GM12874 (cell line): ENCODE data around the gene NFASC.

Source experiments
- CTCF ChIP-seq: IDR thresholded peaks from 2 replicates; pipeline ENCODE4 v1.5.1; 2011; ENCODE audit warnings: low read depth, mild to moderate bottlenecking, control low read depth, low read length, moderate library complexity; ENCODE audit not compliant: insufficient read depth

NFASC gene

GRCh38 chr1:204831186-204831585, 39.5 kb upstream of the NFASC start:
- TF ChIP-seq CTCF: no peak

- TF ChIP-seq CTCF: no peak
These were observed 36.3 kb upstream of the NFASC start for GRCh38 chr1:204834336-204834735.

GRCh38 chr1:204834752-204835151, 35.9 kb upstream of the NFASC start:
- TF ChIP-seq CTCF: no peak

- TF ChIP-seq CTCF: no peak
These were observed 34.9 kb upstream of the NFASC start for GRCh38 chr1:204835737-204836136.

- TF ChIP-seq CTCF: no peak
These were observed 33.8 kb upstream of the NFASC start for GRCh38 chr1:204836856-204837255.

GRCh38 chr1:204837440-204838084, 33.1 kb upstream of the NFASC start:
- no peak for TF ChIP-seq CTCF

- TF ChIP-seq CTCF: no peak
These were observed 29.3 kb upstream of the NFASC start for GRCh38 chr1:204841316-204841715.
